T-cell (primary cell): ENCODE data around the gene SLC49A4. TPM values are rescaled to one million over a fixed set of nuclear protein-coding genes. Genes with fewer than 3 reads are reported as not detected.

Experiments
- ATAC-seq, 4 experiments: fragments of 200-7000 bp in 3 of 4; fragments of 150-1000 bp in 1 of 4; cut with Tn5 transposase; replicated peaks in 1 of 4; 1 replicate in 3 of 4; 2 replicates in 1 of 4; pipeline ENCODE4 v1.10.0; 2021; ENCODE audit warnings: moderate library complexity in 3 of 4, mild to moderate bottlenecking in 2 of 4, moderate number of reproducible peaks in 1 of 4
- CTCF ChIA-PET, 2 donors: fragments of 300-600 bp; sonication (Branson Sonifier 250); formaldehyde crosslinking; loops; one replicate each; lab custom pipeline; 2022; ENCODE audit warnings: antibody characterized with exemption in 2 of 2; lab: Charles Lee
- POLR2A ChIA-PET, 2 donors: fragments of 300-600 bp; sonication (Branson Sonifier 250); formaldehyde crosslinking; loops; one replicate each; lab custom pipeline; 2022; ENCODE audit warnings: antibody characterized with exemption in 2 of 2; lab: Charles Lee
- DNase-seq, 35 experiments: peaks; one replicate each; pipeline versions ENCODE4 v3.0.0 to v3.0.0-alpha.2; 2013 to 2023
- H3K27ac ChIP-seq: one replicate; pipeline ENCODE4 v1.5.1; 2013; ENCODE audit warnings: low read length
- H3K27me3 ChIP-seq, 2 experiments: replicated peaks in 1 of 2; 1 replicate in 1 of 2; 2 replicates in 1 of 2; pipeline versions ENCODE4 v1.6.1 to v1.7.0; 2013; ENCODE audit warnings: low read length in 1 of 2, mixed read lengths in 1 of 2; ENCODE audit not compliant: control insufficient read depth in 2 of 2, insufficient read depth in 2 of 2; ENCODE audit errors: extremely low read depth in 1 of 2
- H3K36me3 ChIP-seq, 2 donors: 1 replicate in 1 of 2; 2 replicates in 1 of 2; pipeline versions ENCODE4 v1.6.1 to v1.7.0; 2013; ENCODE audit warnings: low read length in 1 of 2; ENCODE audit not compliant: control insufficient read depth in 2 of 2, insufficient read depth in 1 of 2; ENCODE audit errors: extremely low read depth in 1 of 2
- H3K4me1 ChIP-seq, 2 experiments: 1 replicate in 1 of 2; 2 replicates in 1 of 2; pipeline versions ENCODE4 v1.6.1 to v1.7.0; 2013; ENCODE audit warnings: low read length in 2 of 2, mixed read lengths in 1 of 2; ENCODE audit not compliant: insufficient read depth in 2 of 2, control insufficient read depth in 1 of 2; ENCODE audit errors: extremely low read depth in 1 of 2
- H3K4me3 ChIP-seq, 2 donors: 1 replicate in 1 of 2; 2 replicates in 1 of 2; pipeline versions ENCODE4 v1.5.1 to v1.7.0; 2013; ENCODE audit warnings: mild to moderate bottlenecking in 2 of 2, low read length in 1 of 2, moderate library complexity in 1 of 2; ENCODE audit not compliant: control insufficient read depth in 1 of 2; ENCODE audit errors: extremely low read depth in 1 of 2
- H3K9me3 ChIP-seq: 2 replicates; pipeline ENCODE4 v1.7.0; 2013
- H3K27ac Mint-ChIP-seq, 2 donors: one replicate each; pipeline ENCODE4 v1.8.0; 2020 to 2021; ENCODE audit warnings: mild to moderate bottlenecking in 2 of 2, mixed read lengths in 2 of 2
- H3K27me3 Mint-ChIP-seq, 2 donors: one replicate each; pipeline ENCODE4 v1.8.0; 2021 to 2022; ENCODE audit warnings: mixed read lengths in 2 of 2
- H3K36me3 Mint-ChIP-seq: one replicate; pipeline ENCODE4 v1.8.0; 2021; ENCODE audit warnings: mixed read lengths
- H3K4me1 Mint-ChIP-seq, 3 donors: one replicate each; pipeline ENCODE4 v1.8.0; 2020 to 2022; ENCODE audit warnings: mixed read lengths in 3 of 3, mild to moderate bottlenecking in 1 of 3
- H3K4me3 Mint-ChIP-seq, 3 donors: one replicate each; pipeline ENCODE4 v1.8.0; 2020 to 2022; ENCODE audit warnings: mild to moderate bottlenecking in 3 of 3, mixed read lengths in 3 of 3, moderate library complexity in 3 of 3
- H3K9me3 Mint-ChIP-seq, 3 donors: one replicate each; pipeline ENCODE4 v1.8.0; 2020 to 2022; ENCODE audit warnings: mixed read lengths in 3 of 3
- WGBS: methylation state at CpG from one replicate; pipeline ENCODE4 v1.1.5; 2013; ENCODE audit warnings: missing lambda C conversion rate; ENCODE audit not compliant: insufficient coverage; 5-methylcytosine and 5-hydroxymethylcytosine counted together
- total RNA-seq, 35 experiments: library from RNA in 6 of 35; stranded (reverse) in 6 of 35; fragments of 120-200 nt in 1 of 35; gene quantifications; one replicate each; pipeline versions ENCODE4 v1.2.1 to v1.2.4 and lab custom pipeline; 2013 to 2026

SLC49A4 gene
- total RNA-seq, 5 donors from 2014 or later (not counting 1 experiment from before 2014, with no cell fraction given), result 6.6 to 8.3 (median 7.6) TPM

DNA sequence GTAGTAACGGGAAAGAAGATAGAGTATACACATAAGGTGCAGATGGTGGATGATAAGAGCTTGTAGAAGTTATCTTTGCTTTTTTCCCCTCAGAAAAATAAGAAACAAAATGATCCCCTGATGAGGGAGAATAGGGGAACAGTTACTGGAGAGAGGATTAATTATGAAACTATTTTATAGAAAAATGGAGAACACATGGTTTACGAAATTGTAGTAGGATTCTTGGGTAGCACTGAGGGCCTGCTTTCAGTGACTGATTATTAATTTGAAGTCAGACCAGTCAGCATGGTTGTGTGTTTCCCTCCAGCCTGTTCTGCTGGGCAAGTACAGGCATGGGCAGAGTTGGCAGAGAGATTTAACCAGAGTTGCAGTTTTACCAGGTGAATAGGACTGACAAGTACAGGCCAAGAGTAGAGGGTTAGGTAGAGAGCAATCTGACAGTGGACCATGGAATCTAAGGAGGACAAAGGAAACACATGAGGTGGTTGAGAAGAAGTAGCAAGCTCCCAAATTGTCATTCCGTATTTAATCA lies 5.9 kb downstream of the SLC49A4 start:
- Histone ChIP-seq H3K27ac (no peak overlapping the region), H3K9me3 (no peaks in the 10 kb centered on the region), H3K27me3 (no peaks in the 10 kb centered on the region), H3K4me1 (peaks cover 8 to 10% of the 10 kb centered on the region in 2 experiments), H3K36me3 (no peaks in the 10 kb centered on the region), H3K4me3 (no peak overlapping the region)
- Mint-ChIP-seq H3K4me3 (no peak overlapping the region), H3K9me3 (no peaks in the 10 kb centered on the region), H3K4me1 (peaks cover 22 to 30% (median 24%) of the 10 kb centered on the region in 3 donors), H3K27me3 (no peaks in the 10 kb centered on the region), H3K36me3 (peaks cover 19% of the 10 kb centered on the region), H3K27ac (no peak overlapping the region)
- DNase-seq, result no peak
- CTCF ChIA-PET, result no interaction called here
- WGBS, result 90% methylated on average over 1 of the region's 3 CpGs
- ATAC-seq, result no peak
- POLR2A ChIA-PET, result no interaction called here

DNA sequence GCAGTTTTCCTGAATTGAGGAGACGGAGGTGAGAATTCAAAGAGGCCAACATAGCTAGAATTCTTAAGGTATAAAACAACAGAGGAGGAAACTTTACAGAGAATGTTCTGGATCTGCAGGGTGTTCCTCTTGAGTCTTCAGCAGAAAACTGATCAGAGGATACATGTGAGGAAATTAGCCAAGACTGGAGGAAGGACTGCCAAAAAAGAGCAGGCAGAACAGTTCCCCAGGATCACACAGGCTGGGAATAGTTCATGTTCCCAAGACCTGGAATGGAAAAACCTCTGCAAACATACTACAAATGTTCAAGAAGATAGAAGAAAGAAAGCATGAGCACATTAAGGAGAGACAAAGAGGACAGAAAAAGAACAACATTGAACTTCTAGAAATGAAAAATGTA lies 7.5 kb downstream of the SLC49A4 start:
- Mint-ChIP-seq H3K27ac (no peak overlapping the region), H3K9me3 (no peaks in the 10 kb centered on the region), H3K4me3 (no peak overlapping the region), H3K4me1 (peaks cover 9 to 15% (median 10%) of the 10 kb centered on the region in 3 donors), H3K36me3 (peaks cover 22% of the 10 kb centered on the region), H3K27me3 (no peaks in the 10 kb centered on the region)
- DNase-seq (no peak), ATAC-seq (no peak)
- H3K4me1 ChIP-seq, result peaks cover 0 to 1% of the 10 kb centered on the region in 2 experiments
- H3K9me3 ChIP-seq, result no peaks in the 10 kb centered on the region
- H3K36me3 ChIP-seq, result no peaks in the 10 kb centered on the region
- H3K4me3 ChIP-seq, result no peak overlapping the region
- no peaks in the 10 kb centered on the region for H3K27me3 ChIP-seq
- ChIA-PET CTCF (no interaction called here), POLR2A (no interaction called here)
- no peak overlapping the region for H3K27ac ChIP-seq
- WGBS, result 100% methylated on average over 1 of the region's 1 CpG

DNA sequence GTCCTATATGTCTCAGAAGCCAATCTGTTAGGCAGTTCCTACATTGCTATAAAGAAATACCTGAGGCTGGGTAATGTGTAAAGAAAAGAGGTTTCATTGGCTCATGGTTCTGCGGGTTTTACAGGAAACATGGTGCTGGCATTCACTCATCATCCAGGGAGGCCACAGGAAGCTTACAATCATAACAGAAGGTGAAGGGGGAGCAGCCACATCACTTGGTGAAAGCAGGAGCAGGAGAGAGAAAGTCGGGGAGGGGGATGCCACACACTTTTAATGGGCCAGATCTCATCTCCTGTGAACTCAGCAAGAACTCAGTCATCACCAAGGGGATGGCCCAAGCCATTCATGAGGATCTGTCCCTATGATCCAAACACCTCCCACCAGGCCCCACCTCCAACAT lies 9.1 kb downstream of the SLC49A4 start:
- 83% methylated on average over 1 of the region's 2 CpGs for WGBS
- H3K4me1 ChIP-seq, result no peaks in the 10 kb centered on the region
- H3K9me3 Mint-ChIP-seq, result no peaks in the 10 kb centered on the region
- DNase-seq, result no peak
- H3K36me3 ChIP-seq, result peaks cover 0 to 5% of the 10 kb centered on the region in 2 donors
- H3K27ac ChIP-seq, result no peak overlapping the region
- no peaks in the 10 kb centered on the region for H3K27me3 Mint-ChIP-seq
- H3K36me3 Mint-ChIP-seq, result peaks cover 39% of the 10 kb centered on the region
- peaks cover 5 to 11% (median 6%) of the 10 kb centered on the region in 3 donors for H3K4me1 Mint-ChIP-seq
- no peak overlapping the region for H3K4me3 Mint-ChIP-seq
- ATAC-seq, result no peak
- no peaks in the 10 kb centered on the region for H3K27me3 ChIP-seq
- CTCF ChIA-PET, result no interaction called here
- no peak overlapping the region for H3K4me3 ChIP-seq
- H3K27ac Mint-ChIP-seq, result no peak overlapping the region
- POLR2A ChIA-PET, result no interaction called here
- H3K9me3 ChIP-seq, result no peaks in the 10 kb centered on the region

DNA sequence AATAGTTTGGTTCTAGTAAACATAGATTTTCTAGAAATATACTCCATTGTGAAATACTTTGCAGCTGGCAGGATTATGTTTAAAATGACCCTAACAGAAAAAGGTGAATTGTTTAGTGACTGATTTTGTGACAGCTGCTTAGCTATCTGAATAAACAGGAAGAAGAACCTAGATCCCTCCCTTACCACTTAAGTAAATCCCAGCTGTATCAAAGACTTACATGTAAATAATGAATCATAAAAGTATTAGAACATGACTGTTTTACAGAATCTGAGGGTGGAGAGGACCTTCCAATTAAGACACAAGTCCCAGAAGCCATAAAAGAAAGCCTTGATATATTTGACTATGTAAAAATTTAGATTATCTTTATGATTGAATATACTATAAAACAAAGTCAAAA lies 15.9 kb downstream of the SLC49A4 start:
- CTCF ChIA-PET, result no interaction called here
- H3K4me3 ChIP-seq, result no peak overlapping the region
- Mint-ChIP-seq H3K9me3 (no peaks in the 10 kb centered on the region), H3K4me1 (no peaks in the 10 kb centered on the region), H3K27ac (no peak overlapping the region), H3K4me3 (no peak overlapping the region), H3K36me3 (peaks cover 53% of the 10 kb centered on the region), H3K27me3 (no peaks in the 10 kb centered on the region)
- no peak overlapping the region for H3K27ac ChIP-seq
- H3K4me1 ChIP-seq, result no peaks in the 10 kb centered on the region
- POLR2A ChIA-PET, result interaction anchor here in 1 of 2 donors (0.6 kb wide), 1 partner anchor 1071 kb away, joined by 3 read pairs; no protein-coding TSS in a partner anchor
- H3K27me3 ChIP-seq, result no peaks in the 10 kb centered on the region
- ATAC-seq, result no peak
- H3K9me3 ChIP-seq, result no peaks in the 10 kb centered on the region
- peaks cover 0 to 12% of the 10 kb centered on the region in 2 donors for H3K36me3 ChIP-seq
- DNase-seq, result no peak

DNA sequence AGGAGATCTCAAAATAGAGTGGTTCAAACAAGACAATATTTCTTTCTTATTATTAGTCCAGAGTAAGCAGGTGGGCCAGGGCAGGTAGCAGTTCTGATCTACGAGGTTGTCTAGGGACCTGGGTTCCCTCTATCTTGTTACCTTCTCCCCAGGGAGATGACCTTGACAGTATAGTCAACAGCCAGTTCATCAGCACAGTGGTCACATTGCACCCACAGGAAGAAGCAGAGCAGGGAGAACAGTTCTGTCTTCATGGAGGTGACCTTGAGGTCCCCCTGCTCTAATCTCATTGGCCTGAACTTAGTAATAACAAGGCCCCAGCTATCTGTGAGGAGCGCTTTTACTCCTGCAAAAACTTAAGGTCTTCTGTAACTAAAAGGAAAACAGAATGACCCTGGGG lies 21.7 kb downstream of the SLC49A4 start:
- H3K27ac ChIP-seq, result no peak overlapping the region
- Mint-ChIP-seq H3K9me3 (no peaks in the 10 kb centered on the region), H3K27ac (no peak overlapping the region), H3K4me1 (no peaks in the 10 kb centered on the region), H3K27me3 (no peaks in the 10 kb centered on the region), H3K4me3 (no peak overlapping the region), H3K36me3 (peaks cover 53% of the 10 kb centered on the region)
- ATAC-seq (no peak), DNase-seq (no peak)
- H3K9me3 ChIP-seq, result no peaks in the 10 kb centered on the region
- H3K36me3 ChIP-seq, result peaks cover 0 to 2% of the 10 kb centered on the region in 2 donors
- no peaks in the 10 kb centered on the region for H3K27me3 ChIP-seq
- H3K4me1 ChIP-seq, result no peaks in the 10 kb centered on the region
- no CpG with 5 or more reads among the region's 2 CpGs for WGBS
- H3K4me3 ChIP-seq, result no peak overlapping the region
- CTCF ChIA-PET, result no interaction called here
- POLR2A ChIA-PET, result no interaction called here

DNA sequence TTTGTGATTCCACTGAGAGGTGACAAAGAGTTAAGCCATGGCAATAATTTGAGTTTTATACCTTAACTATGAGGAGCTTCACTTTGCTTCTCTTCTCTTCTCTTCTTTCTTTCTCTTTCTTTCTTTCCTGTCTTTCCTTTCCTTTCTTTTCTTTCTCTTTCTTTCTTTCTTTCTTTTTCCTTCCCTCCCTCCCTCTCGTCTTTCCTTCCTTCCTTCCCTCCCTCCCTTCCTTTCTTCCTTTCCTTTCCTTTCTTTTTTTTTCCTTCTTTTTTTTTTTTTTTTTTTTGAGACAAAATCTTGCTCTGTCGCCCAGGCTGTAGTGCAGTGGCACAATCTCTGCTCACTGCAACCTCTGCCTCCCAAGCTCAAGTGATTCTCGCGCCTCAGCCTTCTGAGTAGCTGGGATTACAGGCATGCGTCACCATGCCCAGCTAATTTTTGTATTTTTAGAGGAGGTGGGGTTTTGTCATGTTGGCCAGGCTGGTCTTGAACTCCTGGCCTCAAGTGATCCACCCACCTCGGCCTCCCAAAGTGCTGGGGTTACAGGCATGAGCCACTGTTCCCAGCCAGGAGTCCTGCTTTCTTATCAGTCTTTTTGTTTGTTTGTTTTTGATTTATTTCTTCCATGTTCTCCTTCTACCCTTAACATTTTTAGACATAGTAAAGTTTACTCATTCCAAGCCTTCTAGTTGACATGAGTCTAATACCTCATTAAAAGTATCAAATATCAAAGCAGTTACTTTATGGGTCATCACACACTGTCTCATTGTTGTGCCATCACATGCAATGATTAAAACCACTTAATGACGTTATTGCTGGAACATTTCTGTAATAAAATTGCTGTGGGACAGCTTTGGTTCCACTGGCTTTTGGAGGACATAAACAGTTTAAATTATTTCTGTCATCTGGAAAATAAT lies 29.9 kb downstream of the SLC49A4 start:
- H3K9me3 Mint-ChIP-seq, result no peaks in the 10 kb centered on the region
- no peak overlapping the region for H3K27ac Mint-ChIP-seq
- Histone ChIP-seq H3K36me3 (peaks cover 0 to 7% of the 10 kb centered on the region in 2 donors), H3K27me3 (no peaks in the 10 kb centered on the region), H3K27ac (no peak overlapping the region), H3K9me3 (no peaks in the 10 kb centered on the region), H3K4me1 (no peaks in the 10 kb centered on the region), H3K4me3 (no peak overlapping the region)
- 93% methylated on average over 3 of the region's 7 CpGs for WGBS
- H3K4me3 Mint-ChIP-seq, result no peak overlapping the region
- H3K36me3 Mint-ChIP-seq, result peaks cover 63% of the 10 kb centered on the region
- ChIA-PET CTCF (interaction anchor here in 1 of 2 donors (0.7 kb wide), 1 partner anchor 266 kb away, joined by 4 read pairs; no protein-coding TSS in a partner anchor), POLR2A (interaction anchor here in 1 of 2 donors (0.6 kb wide), 1 partner anchor 192 kb away, joined by 4 read pairs; no protein-coding TSS in a partner anchor)
- DNase-seq (no peak), ATAC-seq (no peak)
- no peaks in the 10 kb centered on the region for H3K4me1 Mint-ChIP-seq
- no peaks in the 10 kb centered on the region for H3K27me3 Mint-ChIP-seq
